H9 (cell line): Measurements from ENCODE around the gene UBIAD1. TPM values are rescaled to one million over a fixed set of nuclear protein-coding genes. Genes with fewer than 3 reads are reported as not detected.

Experiments used
- DNase-seq: peaks from one replicate; pipeline ENCODE4 v3.0.0-alpha.2; 2017
- H2AFZ ChIP-seq: one replicate; pipeline ENCODE4 v1.6.1; 2013; ENCODE audit warnings: mild to moderate bottlenecking, low read length, control low read depth, moderate library complexity
- H2AK5ac ChIP-seq: 2 replicates; pipeline ENCODE4 v1.6.1; 2013; ENCODE audit warnings: low read length, control low read depth, mixed read lengths; ENCODE audit not compliant: insufficient read length
- H2BK120ac ChIP-seq: one replicate; pipeline ENCODE4 v1.6.1; 2013; ENCODE audit warnings: low read depth, mild to moderate bottlenecking, low read length, control low read depth, inconsistent platforms; ENCODE audit not compliant: poor library complexity, severe bottlenecking
- H2BK12ac ChIP-seq: 2 replicates; pipeline ENCODE4 v1.6.1; 2013; ENCODE audit warnings: low read length, control low read depth, mixed read lengths, low read depth; ENCODE audit not compliant: insufficient read length
- H2BK15ac ChIP-seq: 2 replicates; pipeline ENCODE4 v1.6.1; 2013; ENCODE audit warnings: low read depth, low read length, control low read depth
- H2BK20ac ChIP-seq: one replicate; pipeline ENCODE4 v1.6.1; 2013; ENCODE audit warnings: low read depth, mild to moderate bottlenecking, low read length, control low read depth, inconsistent platforms; ENCODE audit not compliant: poor library complexity, severe bottlenecking
- H2BK5ac ChIP-seq: 2 replicates; pipeline ENCODE4 v1.6.1; 2013; ENCODE audit warnings: low read length, control low read depth, mixed read lengths; ENCODE audit not compliant: insufficient read length
- H3K14ac ChIP-seq: 2 replicates; pipeline ENCODE4 v1.6.1; 2013; ENCODE audit warnings: low read length, control low read depth; ENCODE audit not compliant: insufficient read depth
- H3K18ac ChIP-seq: 2 replicates; pipeline ENCODE4 v1.6.1; 2013; ENCODE audit warnings: low read depth, mild to moderate bottlenecking, mixed read lengths, low read length, control low read depth; ENCODE audit not compliant: insufficient read length
- H3K23ac ChIP-seq: 2 replicates; pipeline ENCODE4 v1.6.1; 2013; ENCODE audit warnings: low read length, control low read depth, mixed read lengths, low read depth; ENCODE audit not compliant: insufficient read length
- H3K23me2 ChIP-seq: 2 replicates; pipeline ENCODE4 v1.6.1; 2013; ENCODE audit warnings: low read depth, mild to moderate bottlenecking, mixed read lengths, low read length, control low read depth; ENCODE audit not compliant: insufficient read length, poor library complexity, severe bottlenecking
- H3K27ac ChIP-seq: 2 replicates; pipeline ENCODE4 v1.5.1; 2013; ENCODE audit warnings: low read length, control low read depth, mixed read lengths, low read depth; ENCODE audit not compliant: insufficient read length
- H3K27me3 ChIP-seq: 2 replicates; pipeline ENCODE4 v1.6.1; 2013; ENCODE audit warnings: low read length, control low read depth, inconsistent platforms; ENCODE audit not compliant: insufficient read depth
- H3K4ac ChIP-seq: 2 replicates; pipeline ENCODE4 v1.6.1; 2013; ENCODE audit warnings: low read depth, mild to moderate bottlenecking, control low read depth, inconsistent platforms, low read length, moderate library complexity
- H3K4me1 ChIP-seq: 2 replicates; pipeline ENCODE4 v1.6.1; 2013; ENCODE audit warnings: low read length, control low read depth, inconsistent platforms; ENCODE audit not compliant: insufficient read depth
- H3K4me2 ChIP-seq: 2 replicates; pipeline ENCODE4 v1.6.1; 2013; ENCODE audit warnings: low read length, control low read depth, mixed read lengths; ENCODE audit not compliant: insufficient read length, insufficient read depth
- H3K56ac ChIP-seq: 2 replicates; pipeline ENCODE4 v1.6.1; 2013; ENCODE audit warnings: low read depth, mild to moderate bottlenecking, mixed read lengths, low read length, control low read depth; ENCODE audit not compliant: insufficient read length
- H3K79me1 ChIP-seq: 2 replicates; pipeline ENCODE4 v1.6.1; 2013; ENCODE audit warnings: low read depth, mild to moderate bottlenecking, moderate library complexity, low read length, control low read depth, inconsistent platforms; ENCODE audit not compliant: insufficient read depth, poor library complexity, severe bottlenecking
- H3K79me2 ChIP-seq: 2 replicates; pipeline ENCODE4 v1.6.1; 2013; ENCODE audit warnings: low read length, control low read depth, inconsistent platforms; ENCODE audit not compliant: insufficient read depth
- H3K9ac ChIP-seq: 2 replicates; pipeline ENCODE4 v1.6.1; 2013; ENCODE audit warnings: low read length, control low read depth, mixed read lengths; ENCODE audit not compliant: insufficient read length; ENCODE audit errors: extremely low read depth
- H3K9me3 ChIP-seq: one replicate; pipeline ENCODE4 v1.6.1; 2013; ENCODE audit warnings: low read depth, low read length, inconsistent platforms; ENCODE audit not compliant: control insufficient read depth
- H3T11ph ChIP-seq: one replicate; pipeline ENCODE4 v1.6.1; 2013; ENCODE audit warnings: mild to moderate bottlenecking, low read length, control low read depth, inconsistent platforms
- H4K20me1 ChIP-seq: one replicate; pipeline ENCODE4 v1.6.1; 2013; ENCODE audit not compliant: control insufficient read depth, insufficient read length, insufficient read depth
- H4K5ac ChIP-seq: 2 replicates; pipeline ENCODE4 v1.6.1; 2013; ENCODE audit warnings: low read depth, mild to moderate bottlenecking, mixed read lengths, low read length, control low read depth; ENCODE audit not compliant: insufficient read length
- H4K8ac ChIP-seq: replicated peaks from 2 replicates; pipeline ENCODE4 v1.6.1; 2013; ENCODE audit warnings: low read length, control low read depth, mixed read lengths, low read depth; ENCODE audit not compliant: insufficient read length
- H4K91ac ChIP-seq: 2 replicates; pipeline ENCODE4 v1.6.1; 2013; ENCODE audit warnings: low read depth, mild to moderate bottlenecking, moderate library complexity, mixed read lengths, low read length, control low read depth; ENCODE audit not compliant: insufficient read length
- H3K27ac Mint-ChIP-seq, 3 experiments: 2 replicates in 2 of 3; 3 replicates in 1 of 3; pipeline ENCODE4 v1.8.0; 2020 to 2021; ENCODE audit warnings: mixed read lengths in 3 of 3, mild to moderate bottlenecking in 1 of 3, moderate library complexity in 1 of 3
- H3K27me3 Mint-ChIP-seq: 2 replicates; pipeline ENCODE4 v1.8.0; 2021; ENCODE audit warnings: low read depth, mild to moderate bottlenecking, moderate library complexity, mixed read lengths
- H3K36me3 Mint-ChIP-seq, 3 experiments: 2 replicates in 2 of 3; 3 replicates in 1 of 3; pipeline ENCODE4 v1.8.0; 2020 to 2021; ENCODE audit warnings: low read depth in 3 of 3, mixed read lengths in 3 of 3; ENCODE audit not compliant: insufficient read depth in 1 of 3
- H3K4me1 Mint-ChIP-seq, 2 experiments: 2 replicates each; pipeline ENCODE4 v1.8.0; 2020; ENCODE audit warnings: mixed read lengths in 2 of 2
- H3K4me3 Mint-ChIP-seq, 2 experiments: 2 replicates in 1 of 2; 3 replicates in 1 of 2; pipeline ENCODE4 v1.8.0; 2020 to 2021; ENCODE audit warnings: mild to moderate bottlenecking in 2 of 2, mixed read lengths in 2 of 2, moderate library complexity in 1 of 2
- H3K9me3 Mint-ChIP-seq, 2 experiments: 2 replicates in 1 of 2; 3 replicates in 1 of 2; pipeline ENCODE4 v1.8.0; 2020; ENCODE audit warnings: mild to moderate bottlenecking in 2 of 2, mixed read lengths in 2 of 2, moderate library complexity in 1 of 2
- WGBS: extraction: QIAGEN DNeasy Blood & Tissue Kit; methylation state at CpG from one replicate; pipeline ENCODE4 v1.1.7; 2013; ENCODE audit warnings: missing lambda C conversion rate, low lambda C conversion rate, mixed read lengths; ENCODE audit not compliant: insufficient read length; ENCODE audit errors: extremely low coverage; 5-methylcytosine and 5-hydroxymethylcytosine counted together
- total RNA-seq: library from RNA; stranded (reverse); gene quantifications from 2 replicates; pipeline ENCODE4 v1.2.1, GENCODE V29; 2021
- TF ChIP-seq, protein P1 (sequence below): fragments of 200-600 bp; sonication (generic); conservative IDR thresholded peaks from 3 replicates; pipeline ENCODE4 v1.8.0; 2021; ENCODE audit warnings: antibody characterized with exemption, mild to moderate bottlenecking

UBIAD1 gene
- total RNA-seq, 1 experiment from 2014 or later: 30.2 TPM

- Mint-ChIP-seq H3K9me3 (no peaks in the 10 kb centered on the region), H3K4me1 (peaks cover 30 to 34% of the 10 kb centered on the region in 2 experiments), H3K4me3 (no peak overlapping the region), H3K27me3 (no peaks in the 10 kb centered on the region), H3K36me3 (peaks cover 24 to 56% (median 31%) of the 10 kb centered on the region in 3 experiments; a peak in 6 of 7 replicates), H3K27ac (peak overlapping the region in 1 of 3 experiments; percentile 20; a peak in 1 of 7 replicates)
- H2BK120ac ChIP-seq: no peak overlapping the region
- H4K20me1 ChIP-seq: no peaks in the 10 kb centered on the region
- no peak overlapping the region for H3K4me2 ChIP-seq
- H4K8ac ChIP-seq: no peak overlapping the region
- H2AFZ ChIP-seq: no peak overlapping the region
- no peak overlapping the region for H3K18ac ChIP-seq
- H3K27me3 ChIP-seq: no peaks in the 10 kb centered on the region
- H4K5ac ChIP-seq: no peak overlapping the region
- no peak for DNase-seq
- peaks cover 2% of the 10 kb centered on the region; the same call in 1 of the 2 replicates for H3K79me2 ChIP-seq
- H3K4ac ChIP-seq: no peak overlapping the region
- H2BK12ac ChIP-seq: no peak overlapping the region
- no peak overlapping the region for H2BK15ac ChIP-seq
- H2BK5ac ChIP-seq: no peak overlapping the region
- no peak overlapping the region for H3K14ac ChIP-seq
- no CpG with 5 or more reads among the region's 8 CpGs for WGBS
- no peak overlapping the region for H3K23ac ChIP-seq
- no peaks in the 10 kb centered on the region for H3K23me2 ChIP-seq
- no peaks in the 10 kb centered on the region for H3K9me3 ChIP-seq
- H3T11ph ChIP-seq: no peak overlapping the region
- no peak overlapping the region for H2AK5ac ChIP-seq
- H3K9ac ChIP-seq: no peak overlapping the region
- no peak overlapping the region for H3K27ac ChIP-seq
- no peak overlapping the region for H3K56ac ChIP-seq
- H4K91ac ChIP-seq: no peak overlapping the region
- no peak overlapping the region for H2BK20ac ChIP-seq
- peaks cover 5% of the 10 kb centered on the region for H3K79me1 ChIP-seq
- TF ChIP-seq, protein P1, sequence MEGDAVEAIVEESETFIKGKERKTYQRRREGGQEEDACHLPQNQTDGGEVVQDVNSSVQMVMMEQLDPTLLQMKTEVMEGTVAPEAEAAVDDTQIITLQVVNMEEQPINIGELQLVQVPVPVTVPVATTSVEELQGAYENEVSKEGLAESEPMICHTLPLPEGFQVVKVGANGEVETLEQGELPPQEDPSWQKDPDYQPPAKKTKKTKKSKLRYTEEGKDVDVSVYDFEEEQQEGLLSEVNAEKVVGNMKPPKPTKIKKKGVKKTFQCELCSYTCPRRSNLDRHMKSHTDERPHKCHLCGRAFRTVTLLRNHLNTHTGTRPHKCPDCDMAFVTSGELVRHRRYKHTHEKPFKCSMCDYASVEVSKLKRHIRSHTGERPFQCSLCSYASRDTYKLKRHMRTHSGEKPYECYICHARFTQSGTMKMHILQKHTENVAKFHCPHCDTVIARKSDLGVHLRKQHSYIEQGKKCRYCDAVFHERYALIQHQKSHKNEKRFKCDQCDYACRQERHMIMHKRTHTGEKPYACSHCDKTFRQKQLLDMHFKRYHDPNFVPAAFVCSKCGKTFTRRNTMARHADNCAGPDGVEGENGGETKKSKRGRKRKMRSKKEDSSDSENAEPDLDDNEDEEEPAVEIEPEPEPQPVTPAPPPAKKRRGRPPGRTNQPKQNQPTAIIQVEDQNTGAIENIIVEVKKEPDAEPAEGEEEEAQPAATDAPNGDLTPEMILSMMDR: no peak
- H3K4me1 ChIP-seq: peaks cover 8% of the 10 kb centered on the region; the same call in 1 of the 2 replicates
Measured at GRCh38 chr1:11281518-11282331, 8.7 kb downstream of the UBIAD1 start.
